Hindlimb muscle (tissue), 1 donor: ENCODE measurements around the gene ASB6. TPM values are rescaled to one million over a fixed set of nuclear protein-coding genes. Genes with fewer than 3 reads are reported as not detected.
"Not testable (repeated sequence)": the region's sequence is repeated elsewhere in the genome, so short reads cannot be mapped to it uniquely, and the experiment has no call there.

ENCODE experiments used
- DNase-seq: peaks from one replicate; pipeline ENCODE4 v3.0.0-alpha.2; 2013
- polyA plus RNA-seq: library from polyadenylated mRNA; unstranded; fragments of 120-200 nt; gene quantifications from one replicate; pipeline ENCODE4 v1.2.1, GENCODE V29; 2013; ENCODE audit not compliant: insufficient read length

ASB6 gene
- polyA plus RNA-seq, 1 donor: 15.2 TPM

DNA sequence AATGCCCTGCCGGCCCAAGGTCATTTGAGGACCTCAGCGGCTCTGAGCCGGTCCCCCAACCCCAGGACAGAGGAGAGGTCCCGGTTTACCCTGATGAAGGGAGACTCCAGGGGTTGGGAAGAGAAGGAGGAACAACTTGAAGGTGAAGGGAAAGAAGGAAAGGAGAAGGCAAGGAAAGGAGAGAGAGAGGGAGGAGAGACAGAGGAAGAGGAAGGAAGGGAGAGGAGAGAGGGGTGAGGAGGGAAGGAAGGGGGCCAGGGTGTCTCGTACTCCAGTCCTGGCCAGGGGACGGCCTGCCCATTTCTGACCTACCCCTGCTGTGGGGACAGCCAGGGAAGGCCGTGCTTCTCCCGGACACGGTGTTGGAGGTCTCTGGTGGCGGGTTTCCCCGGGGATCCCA lies 25.4 kb upstream of the ASB6 start:
- DNase-seq: no peak

DNA sequence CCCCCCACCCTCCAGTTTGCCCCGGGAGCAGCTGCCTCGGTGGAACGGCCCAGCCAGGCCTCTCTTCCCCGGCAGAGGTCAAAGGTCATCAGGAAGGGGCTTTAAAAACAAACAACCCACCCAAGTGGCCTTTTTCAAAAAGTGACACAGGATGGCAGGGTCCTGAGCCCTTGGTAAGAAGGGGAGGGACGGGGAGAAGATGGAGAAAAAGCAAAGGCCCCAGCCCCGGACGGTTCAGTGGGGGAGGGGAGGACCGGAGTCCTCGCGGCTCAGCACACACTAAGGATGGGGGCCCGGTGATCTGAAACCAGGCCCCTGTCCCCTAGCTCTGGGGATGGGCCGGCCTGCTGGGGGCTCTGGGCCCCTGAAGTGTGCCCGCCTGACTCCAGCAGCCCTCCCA lies 24.6 kb upstream of the ASB6 start:
- no peak for DNase-seq

DNA sequence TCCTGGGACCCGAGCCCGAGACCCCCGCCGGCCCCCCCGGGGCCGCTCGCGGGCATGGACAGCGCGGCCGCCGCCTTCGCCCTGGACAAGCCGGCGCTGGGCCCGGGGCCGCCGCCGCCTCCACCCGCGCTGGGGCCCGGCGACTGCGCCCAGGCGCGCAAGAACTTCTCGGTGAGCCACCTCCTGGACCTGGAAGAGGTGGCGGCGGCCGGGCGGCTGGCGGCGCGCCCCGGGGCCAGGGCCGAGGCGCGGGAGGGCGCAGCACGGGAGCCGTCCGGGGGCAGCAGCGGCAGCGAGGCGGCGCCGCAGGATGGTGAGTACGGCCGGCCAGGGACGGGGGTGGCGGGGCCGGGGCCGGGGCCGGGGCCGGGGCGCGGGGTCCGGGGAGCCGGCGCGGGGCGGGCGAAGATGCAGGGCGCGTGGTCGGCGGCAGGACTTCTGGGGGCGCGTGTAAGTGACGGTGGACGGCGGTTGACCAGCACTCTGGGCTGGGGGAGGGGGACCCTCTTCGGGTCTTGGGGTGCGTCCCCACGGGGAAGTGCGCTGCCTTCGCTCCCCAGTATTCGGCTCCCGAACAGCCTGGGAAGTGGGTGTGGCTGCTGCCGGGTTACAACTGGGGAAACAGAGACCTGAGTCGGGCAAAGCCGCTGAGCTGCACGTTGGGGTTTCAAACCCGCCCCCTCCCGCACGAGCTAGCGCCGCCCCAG lies 24.0 kb upstream of the ASB6 start:
- DNase-seq: no peak

DNA sequence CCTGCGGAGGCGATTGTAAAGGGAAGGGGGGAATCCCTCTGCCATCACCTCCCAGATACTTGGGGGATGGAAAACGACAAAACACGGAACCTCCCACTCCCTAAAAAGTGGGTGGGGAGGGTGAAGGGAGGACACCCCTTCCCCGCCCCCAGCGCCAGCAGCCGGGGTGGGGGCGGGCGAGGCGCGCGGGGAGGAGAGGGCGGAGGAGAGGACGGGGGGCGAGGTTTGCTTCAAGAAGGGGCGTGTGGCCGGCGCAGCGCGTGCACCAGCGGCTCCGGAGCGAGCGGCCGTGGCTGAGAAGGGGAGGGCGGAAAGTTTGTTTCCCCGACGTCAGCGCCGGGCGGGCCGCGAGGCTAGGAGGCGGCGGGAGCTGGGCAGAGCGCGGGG lies 23.4 kb upstream of the ASB6 start, which contains the start of gene PRRX2:
PRRX2 (plus strand) TSS at position 259 of the 387 bp plus-strand sequence. CDS start 221 bp downstream, outside the sequence.
- DNase-seq: peak; percentile 77

DNA sequence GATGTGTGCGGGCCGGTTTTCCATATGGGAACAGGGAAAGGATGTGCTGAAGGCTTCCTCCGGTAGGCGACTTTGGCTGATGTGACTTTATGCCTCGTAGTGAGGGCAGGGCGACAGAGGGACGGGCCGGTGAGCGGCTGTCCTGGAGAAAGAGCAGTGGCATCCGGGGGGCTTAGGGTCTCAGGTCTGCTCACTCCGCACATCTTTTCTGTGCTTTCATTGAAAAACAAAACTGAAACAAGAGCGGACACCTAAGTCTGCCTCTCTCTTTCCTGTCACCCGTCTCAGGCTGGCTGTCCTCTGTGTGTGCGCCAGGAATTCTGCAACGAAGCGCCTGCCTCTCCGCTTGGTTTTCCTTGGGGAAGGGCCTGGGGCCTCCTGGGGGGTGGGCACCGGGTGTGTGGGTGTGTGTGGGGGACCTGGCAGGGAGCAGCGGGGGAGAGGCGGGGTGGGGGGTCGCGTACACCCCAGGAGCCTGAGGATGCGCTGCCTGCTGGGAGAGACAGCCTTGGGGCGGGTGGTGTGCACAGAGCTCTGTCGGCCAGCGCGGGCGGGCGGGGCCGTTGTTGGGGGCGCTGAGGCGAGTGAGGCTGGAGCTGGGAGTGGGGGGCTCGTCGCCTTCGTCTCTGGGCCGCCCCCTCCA lies 22.9 kb upstream of the ASB6 start:
- no peak for DNase-seq

DNA sequence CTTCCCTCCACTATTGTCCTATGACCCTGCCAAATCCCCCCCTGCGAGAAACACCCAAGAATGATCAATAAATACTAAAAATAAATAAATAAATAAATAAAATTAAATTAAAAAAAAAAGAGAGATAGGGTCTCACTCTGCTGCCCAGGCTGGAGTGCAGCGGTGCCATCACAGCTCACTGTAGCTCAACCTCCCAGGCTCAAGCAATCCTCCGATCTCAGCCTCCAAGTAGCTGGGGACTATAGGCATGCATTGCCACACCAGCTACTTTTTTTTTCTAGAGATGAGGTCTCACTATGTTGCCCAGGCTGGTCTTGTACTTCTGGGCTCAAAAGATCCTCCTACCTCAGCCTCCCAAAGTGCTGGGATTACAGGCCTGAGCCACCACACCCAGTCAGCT lies 20.3 kb upstream of the ASB6 start:
- DNase-seq: not testable (repeated sequence)

DNA sequence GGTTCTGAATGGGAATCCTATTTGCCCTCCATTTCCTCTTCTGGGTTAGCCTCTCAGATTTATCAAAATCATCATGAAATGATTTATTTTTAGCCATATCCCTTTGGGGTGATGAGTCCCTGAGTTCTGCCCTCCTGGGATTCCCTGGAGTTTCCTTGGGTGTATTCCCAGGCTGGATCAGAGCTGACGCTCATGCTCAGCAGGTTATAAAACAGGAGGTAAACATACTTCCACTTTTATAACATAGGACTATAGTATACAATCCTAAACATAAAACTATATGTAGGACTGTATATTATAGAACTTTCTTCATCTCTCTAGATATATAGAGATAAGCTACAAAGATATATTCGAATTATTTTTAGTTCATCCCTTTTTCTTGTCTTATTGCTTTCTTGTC lies 19.1 kb upstream of the ASB6 start:
- DNase-seq: no peak

DNA sequence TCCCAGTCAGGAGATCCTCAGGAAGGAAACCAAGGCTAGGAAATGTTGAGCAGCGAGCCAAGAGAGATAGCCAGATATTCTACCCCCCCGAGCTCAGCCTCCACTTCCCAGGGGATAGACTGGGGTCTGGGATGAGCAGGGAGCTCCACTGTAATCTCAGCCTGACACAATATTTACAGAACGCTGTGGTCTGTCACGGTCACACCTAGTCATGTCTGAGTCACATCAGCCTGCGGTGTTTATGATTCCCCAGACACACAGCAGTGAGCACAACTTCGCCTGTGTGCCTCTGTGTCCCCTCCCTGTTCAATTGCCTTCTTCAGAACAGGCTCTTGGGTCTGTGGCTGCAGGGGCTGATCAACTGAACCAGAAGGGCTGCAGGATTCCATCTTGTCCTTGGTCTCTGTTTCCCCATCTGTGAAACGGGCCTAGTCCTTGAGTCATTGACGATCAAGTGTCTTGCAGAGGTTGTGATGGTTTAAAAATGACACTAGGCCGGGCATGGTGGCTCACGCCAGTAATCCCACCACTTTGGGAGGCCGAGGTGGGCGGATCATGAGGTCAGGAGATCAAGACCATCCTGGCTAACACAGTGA lies 14.9 kb upstream of the ASB6 start:
- DNase-seq: no peak

DNA sequence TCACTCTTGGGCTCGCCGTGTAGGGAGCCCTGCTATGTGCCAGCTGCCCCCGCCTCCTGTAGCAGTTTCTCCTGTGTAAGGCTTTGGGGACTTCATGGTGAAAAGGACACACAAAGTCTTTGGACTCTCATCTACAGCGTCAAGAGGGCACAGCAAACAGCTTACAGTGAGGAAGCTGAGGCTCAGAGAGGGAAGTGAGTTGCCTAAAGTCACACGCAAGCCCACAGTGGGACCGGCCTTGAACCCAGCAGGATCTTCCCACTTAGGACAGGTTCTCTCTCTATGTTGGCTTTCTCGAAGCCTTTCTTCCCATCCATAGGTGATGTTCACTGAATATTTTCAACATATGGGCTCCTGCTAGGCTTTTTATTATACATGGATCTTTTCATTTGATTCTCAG lies 13.7 kb upstream of the ASB6 start:
- no peak for DNase-seq

DNA sequence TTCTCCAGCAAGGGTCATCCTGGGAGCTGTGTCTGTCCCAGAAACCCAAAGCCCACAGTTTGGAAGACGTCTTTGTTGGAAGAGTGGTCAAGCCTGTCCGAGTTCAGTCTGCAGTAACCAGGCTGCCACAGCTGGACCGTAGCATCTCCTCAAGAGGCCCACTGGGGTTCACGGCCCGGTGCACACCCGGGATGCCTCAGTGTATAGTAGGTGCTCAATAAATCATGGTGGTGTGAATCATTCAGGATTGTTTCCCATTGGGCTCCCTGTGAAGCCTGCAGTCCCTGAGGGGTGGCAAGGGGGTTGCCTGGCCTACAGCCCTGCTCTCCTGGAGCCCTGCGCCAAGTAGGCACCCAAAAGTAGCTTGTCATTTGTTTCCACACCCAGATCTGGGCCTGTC lies 13.2 kb upstream of the ASB6 start:
- DNase-seq: no peak

DNA sequence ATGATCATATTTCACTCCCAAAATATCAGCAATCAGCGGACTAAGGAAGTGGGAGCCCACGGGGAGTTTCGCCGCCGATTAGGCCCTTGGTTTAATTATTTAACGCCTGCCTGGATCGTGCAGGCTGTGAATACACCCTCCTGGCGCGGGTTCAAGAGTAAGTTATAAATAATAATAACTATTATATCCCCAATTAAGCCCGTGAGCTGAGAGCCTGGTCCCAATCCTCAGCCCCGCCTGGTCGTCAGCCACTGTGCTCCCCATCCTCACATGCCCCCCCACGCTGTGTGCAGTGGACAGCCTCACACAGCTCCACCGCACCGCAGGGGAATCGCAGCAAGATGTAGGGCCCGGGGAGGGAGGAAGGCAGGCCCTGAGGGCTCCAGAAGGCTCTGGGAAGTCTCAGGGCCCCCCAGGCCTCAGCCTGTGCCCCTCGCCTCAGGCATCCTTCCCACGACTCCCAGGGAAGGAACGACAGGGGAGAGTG lies 12.6 kb upstream of the ASB6 start:
- no peak for DNase-seq

DNA sequence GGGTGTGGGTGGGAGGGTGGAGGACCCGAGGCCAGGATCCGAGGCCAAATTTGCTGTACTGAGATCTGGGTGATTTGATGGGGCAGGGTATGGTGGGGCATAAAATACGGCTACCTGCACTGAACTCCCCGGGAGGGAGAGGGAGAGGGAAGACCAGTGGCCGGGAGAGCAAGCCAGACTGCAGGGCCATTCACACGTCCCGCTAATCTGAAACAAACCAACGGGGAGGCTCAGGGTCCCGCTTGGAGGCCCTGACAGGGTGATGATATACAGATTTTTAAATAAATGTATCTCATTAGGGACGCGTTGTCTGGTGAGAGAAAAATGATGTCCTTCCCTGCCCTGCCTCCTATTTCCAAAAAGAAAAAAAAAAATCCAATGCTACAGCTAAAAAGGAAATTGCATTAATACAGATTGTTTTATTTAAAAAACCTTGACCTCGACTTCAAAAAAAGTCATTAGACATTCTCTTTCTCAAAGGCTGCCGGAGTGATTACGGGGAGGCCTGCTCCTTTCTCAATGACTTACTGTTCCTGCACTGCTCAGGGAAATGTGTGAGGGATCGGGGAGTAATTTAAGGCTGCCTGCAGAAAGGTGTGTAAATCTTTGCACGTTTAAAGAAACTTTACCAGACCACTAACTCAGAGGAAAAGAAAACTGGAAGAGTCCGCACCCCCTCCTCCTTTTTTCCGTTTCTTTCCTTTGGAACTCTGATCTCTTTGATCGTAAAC lies 12.0 kb upstream of the ASB6 start:
- DNase-seq: no peak

DNA sequence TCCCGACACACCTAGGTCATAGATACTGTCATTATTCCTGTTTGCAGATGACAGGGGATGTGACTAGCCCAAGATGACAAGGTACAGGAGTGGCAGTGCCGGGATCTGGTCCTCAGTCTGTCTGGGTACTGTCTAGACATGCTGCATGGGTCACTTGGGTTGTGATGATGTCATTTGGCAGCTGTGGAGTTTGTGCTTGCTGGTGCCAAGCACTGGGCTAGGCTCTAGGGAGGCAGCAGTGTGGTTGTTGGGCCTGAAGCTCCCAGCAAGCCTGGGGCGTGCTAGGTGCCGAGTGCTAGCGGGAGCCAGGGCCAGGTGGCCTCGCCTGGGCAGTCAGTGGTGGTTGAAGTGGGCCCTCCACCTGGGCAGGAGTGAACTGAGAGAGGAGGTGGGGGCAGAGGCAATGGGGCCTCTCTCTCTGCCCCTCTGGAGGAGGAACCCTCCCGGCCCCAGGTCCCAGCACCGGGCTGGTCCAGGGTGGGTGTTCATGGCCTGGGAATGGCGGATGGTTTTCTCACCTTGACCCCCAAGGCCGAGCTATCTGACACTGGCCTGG lies 8.8 kb upstream of the ASB6 start:
- DNase-seq: no peak

DNA sequence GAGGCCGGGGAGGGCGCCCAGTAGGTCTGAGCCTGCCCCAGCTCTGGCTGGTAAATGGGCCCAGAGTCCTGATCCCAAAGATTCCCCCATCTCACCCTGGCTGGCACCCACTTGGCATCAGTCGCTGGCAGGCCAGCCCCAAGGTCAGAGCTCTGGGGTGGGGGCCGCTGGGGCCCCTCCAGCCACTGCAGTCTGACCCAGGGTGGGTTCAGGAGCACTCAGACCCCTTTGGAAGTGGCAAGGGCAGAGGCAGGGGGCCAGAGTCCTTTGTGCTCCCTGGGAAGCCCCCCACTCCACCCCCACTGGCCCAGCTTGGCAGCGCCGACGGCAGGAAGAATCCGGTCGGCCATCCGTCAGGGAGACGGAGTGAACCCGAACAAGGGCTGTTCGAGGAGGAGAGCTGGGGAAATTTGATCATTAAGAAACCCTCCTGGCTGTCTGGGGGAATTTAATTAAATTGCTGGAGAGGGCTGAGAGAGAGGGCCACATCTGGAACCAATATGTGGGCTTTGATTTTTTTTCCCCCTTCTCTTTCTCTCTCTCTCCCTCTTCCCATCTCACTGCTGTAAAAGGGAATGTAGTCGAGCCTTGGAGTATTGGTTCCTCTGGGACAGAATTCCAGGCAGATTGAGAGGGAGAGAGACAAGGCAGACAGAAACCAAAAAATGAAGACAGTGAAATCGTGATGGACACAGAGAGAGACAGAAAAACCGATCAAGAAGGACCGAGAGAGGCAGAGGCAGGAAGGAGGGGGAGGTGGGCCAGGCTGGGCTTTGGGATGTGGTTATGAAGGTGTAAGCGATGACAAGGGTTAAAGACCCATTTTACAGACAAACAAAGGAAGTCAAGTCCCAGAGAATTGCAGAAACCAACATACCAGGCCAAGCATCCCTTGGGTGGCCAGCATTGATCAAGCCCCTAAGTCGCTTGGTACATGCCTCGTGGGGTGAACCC lies 8.1 kb upstream of the ASB6 start:
- no peak for DNase-seq

DNA sequence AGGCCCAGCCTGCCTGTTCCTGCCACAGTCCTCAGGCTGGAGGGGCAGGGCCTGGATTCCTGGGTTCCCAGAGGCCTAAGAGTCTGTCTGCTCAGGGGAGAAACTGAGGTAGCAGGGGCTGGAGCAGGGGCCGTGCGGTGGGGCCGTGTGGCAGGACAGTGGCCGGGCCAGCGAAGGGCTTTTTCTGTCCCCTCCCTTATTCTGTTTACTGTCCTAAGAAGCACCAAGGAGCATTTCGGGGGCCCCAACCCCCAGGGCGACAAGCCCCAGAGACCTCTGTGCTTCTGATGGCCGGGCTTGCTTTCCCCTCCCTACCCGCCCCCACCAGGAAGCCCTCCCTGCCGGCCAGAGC lies 6.8 kb upstream of the ASB6 start:
- DNase-seq: no peak

DNA sequence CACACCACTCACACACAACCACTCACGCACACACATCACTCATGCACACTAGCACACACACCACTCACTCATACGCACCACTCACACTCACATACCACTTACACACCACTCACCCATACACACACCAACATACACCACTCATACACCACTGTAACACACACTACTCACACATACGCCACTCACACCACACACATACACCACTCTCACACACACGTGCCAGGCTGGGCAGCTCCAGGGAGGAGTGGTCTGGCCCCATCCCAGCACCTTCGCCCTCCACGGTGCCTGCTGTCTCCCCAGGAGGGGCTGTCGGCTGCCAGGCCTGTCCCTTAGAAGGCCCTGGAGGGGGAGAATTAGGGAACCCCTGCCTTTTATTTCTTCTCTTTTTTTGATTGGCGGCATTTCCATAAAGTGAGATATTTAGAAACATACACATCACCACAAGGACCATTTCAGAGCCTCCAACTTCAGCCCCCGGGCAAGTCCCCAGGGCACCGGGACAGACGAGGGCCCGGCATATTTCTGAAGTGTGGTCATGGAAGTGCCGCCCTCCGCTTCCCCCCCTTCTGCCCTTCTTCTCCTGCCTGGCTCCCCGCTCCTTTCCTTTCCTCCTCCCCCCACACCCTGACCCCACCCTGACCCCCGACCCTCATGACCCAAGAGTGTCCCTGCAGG lies 6.3 kb upstream of the ASB6 start:
- no peak for DNase-seq

DNA sequence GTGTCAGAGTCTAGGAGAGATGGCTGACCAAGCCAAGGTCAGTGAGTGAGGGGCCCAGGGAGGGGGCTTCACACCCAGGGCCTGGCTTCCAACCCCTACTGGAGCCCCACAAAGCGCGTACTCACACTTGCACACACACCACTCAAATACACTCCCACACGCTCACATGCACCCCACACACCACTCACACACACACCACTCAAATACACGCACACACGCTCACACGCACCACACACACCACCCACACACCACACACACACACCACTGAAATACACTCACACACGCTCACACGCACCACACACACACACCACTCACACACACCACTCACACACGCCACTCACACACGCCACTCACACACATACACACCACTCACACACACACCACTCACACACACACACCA lies 5.7 kb upstream of the ASB6 start:
- DNase-seq: no peak

DNA sequence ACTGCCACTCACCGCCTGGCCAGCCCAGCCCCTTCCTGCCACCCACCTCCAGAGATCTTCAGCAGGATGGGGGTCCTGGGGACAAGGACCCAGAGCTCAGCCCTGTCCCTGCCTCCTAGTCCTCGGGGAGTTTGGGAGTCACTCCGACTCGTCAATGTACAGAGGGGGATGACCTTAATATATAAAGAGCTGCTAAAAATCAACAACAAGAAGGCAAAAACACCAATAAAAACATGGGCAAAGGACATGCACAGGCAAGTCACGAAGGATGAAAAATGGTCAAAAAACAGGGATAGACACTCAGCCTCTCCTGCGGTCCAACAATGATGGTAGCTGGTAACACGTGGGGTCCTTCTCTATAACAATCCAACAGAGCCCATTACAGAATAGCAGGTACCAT lies 4.7 kb upstream of the ASB6 start:
- DNase-seq: no peak

DNA sequence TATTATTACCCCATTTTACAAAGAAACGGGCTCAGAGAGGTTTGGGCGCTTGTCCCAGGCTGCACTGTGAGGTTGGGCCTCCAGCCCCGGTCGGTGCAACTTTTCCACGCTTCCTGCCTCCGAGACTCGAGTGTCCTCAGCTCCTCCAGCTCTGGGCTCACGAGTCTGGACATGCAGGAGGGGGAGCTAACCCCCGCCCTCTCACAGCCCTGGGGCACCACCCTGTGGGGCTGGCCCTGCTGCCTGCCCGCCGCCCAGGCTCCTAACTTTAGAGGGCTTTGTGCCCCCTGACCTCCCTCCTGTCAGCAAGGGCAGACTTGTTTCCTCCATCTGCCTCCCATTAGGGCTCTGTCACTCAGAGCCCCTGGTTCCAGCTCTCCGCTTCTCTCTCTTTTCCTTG lies 4.3 kb upstream of the ASB6 start:
- no peak for DNase-seq

DNA sequence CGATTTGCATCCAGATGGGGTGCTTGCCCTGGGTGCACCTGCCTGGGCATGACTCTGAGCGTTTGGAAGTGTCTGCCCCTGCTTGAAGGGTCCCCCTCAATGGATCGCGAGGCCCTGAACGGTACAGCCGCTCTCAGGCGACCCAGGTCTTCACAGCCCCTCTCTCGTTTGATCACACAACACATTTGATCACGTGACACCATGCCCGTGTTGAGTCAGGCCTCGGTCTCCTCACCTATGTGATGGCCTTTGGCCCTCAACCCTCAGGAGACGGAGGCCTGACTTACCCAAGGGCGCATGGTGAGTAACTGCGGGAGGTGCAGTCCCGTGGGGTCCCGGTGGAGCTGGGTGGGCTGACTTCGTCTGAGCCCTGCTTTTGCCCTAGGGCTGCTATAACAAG lies 3.0 kb upstream of the ASB6 start:
- DNase-seq: no peak

DNA sequence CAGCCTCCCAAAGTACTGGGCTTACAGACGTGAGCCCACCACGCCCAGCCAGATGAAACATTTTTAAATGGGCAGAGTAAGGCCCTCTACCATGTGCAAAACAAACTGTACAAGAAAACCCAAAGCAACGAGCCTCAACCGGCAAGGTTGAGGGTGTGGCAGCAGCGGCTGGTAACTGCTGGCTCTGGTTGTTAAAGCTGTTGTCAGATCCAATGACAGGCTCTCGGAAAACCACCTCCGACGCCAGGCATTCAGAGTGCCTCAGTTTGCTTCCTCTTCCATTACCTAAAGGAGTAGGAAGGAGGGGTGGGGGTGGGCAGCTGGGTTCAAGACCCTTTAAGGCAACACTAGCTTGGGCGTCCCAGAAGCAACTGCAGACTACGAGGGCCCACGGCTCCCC lies 2.4 kb upstream of the ASB6 start:
- no peak for DNase-seq
